Stimulated activated CD4-positive, alpha-beta T cell treated with anti-CD3 and anti-CD28 coated beads, Interleukin-15, amount 100 ng/mL, for 24 hours (primary cell): ENCODE data around the gene HEXIM1.

Experiments used
- DNase-seq: peaks from one replicate; pipeline ENCODE4 v3.0.0-alpha.2; 2020

HEXIM1 gene

DNA sequence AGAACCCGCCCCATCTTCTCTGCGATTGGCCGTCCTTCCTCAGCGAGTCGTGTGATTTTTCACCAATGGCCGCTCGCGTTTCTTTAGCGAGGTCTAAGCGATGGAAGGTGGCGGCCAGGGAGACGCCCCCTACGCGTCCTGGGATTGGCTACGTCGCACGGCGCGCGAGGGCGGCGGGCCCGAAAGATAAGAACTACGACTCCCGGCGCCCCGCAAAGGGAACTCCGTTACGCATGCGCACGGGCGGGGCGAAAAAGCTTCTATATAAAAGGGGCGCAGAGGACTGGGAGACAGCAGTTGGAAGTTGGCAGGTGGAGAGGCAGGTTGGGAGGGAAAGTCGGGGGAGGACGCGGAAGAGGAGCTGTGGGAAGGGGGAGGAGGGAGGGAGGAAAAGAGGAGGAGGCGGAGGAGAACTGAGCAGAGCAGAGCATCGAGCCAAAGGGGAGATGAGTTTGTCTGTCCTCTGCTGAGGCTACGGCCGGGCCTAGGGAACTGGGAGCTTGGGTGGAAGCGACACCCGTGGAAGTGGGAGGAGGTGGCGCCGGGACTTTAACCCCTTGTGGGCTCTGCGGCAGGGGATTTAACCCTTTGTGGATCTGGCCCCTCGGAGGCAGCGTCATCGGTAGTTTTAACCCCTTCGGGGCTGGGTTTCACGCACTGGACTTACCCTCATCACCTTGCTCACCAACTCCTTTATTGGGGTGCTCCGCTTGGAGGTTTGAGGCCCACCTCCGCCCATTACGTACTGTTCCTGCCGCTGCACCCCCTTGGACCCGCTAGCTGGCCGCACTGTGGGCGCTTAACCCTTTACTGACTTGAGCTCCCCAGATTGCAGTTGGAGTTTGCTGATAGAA is at the start of gene HEXIM1:
TSS of gene HEXIM1 (plus strand) at position 293 of the 854 bp plus-strand sequence. CDS start 716 bp downstream, outside the sequence.
- DNase-seq: peak; percentile 98

DNA sequence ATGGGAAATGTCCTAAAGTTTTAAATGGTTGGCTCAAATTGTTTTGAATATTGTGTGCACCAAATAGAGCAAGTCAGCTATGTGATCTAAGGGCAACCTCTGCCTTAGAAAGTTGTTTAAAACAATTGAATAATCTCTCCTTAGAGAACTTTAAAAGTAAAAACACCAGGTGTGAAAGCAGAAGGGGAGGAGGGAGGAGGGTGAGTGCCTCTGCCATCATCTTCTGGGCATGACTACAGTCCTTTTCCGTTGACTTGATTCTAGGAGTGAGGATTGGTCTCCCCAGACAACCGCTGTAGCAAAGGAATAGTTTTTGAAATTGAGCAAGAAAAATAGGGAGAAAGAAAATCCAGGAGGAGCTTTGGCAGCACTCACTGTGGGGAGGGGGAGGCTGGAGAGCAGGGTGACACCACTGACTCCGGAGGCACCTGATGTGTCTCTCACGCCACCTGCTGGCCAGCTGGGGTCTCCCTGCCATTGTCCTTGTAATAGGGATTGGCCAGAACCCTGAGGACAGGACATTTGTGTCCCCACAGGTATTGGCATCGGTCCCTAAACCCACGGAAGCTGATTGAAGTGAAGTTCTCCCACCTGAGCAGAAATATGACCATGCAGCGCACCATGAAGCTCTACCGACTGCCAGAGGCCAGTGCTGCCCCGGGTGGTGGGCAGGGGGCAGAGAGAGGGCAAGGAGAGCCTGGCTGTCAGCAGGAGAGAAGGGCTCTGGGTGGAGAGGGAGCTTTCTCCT is 49.2 kb upstream of the HEXIM1 start:
- peak; percentile 84 for DNase-seq

DNA sequence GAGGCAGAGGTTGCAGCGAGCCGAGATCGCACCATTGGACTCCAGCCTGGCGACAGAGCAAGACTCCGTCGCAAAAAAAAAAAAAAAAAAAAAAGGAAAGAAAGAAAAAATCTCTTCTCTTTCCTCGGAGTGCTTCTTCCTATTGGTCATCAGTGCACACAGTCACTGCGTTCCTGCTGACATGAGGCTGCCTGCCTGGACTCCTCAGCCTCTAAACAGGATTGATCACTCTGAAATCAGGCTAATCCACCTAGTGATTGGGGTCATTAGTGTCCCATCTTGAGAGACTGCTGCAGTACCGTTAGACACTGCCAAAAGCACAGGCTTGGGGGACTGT is 46.8 kb upstream of the HEXIM1 start:
- no peak for DNase-seq

DNA sequence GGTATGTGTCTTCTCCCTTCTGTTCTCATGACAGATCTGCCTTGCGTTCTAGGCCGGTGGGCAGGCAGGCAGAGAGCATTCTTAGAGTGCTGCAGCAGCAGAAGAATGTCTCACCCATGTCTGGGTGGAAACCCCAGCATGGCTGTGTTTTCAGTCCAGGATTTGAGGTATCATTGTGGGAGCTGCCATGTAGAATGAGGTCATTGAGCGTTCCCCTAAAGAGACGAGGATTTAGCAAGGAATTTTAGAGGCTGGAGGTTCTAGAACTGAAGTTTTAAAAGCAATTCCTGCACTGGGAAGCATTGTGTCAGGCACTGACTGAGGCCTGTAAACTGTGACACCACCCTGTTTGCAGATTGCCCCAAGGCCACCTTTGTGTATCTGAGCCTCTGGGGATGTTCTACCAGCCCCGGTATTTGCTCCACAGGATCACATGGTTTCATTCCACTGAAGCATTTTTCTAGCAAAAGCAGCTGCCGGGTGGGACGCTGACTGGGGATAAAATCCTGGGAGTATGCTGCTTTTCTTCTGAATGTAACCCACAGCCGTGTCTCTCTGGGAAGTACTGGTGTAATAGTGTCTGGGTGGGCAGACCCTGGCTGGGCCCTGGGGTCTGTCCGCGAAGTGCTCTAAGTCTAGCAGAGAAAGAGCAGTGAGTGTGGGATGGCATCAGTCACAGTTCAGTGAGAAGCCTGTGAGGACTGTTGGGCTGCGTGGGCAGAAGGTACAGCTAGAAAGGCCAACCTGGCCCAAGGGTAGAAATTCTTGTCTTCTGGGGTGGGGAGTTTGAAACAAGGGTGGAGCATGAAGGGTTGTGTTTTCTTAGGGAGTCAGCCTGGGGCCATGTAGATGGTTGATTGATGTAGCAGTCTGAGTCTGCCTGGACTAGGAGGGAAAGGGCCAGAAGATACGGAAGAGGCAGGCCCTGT is 46.1 kb upstream of the HEXIM1 start:
- no peak for DNase-seq

DNA sequence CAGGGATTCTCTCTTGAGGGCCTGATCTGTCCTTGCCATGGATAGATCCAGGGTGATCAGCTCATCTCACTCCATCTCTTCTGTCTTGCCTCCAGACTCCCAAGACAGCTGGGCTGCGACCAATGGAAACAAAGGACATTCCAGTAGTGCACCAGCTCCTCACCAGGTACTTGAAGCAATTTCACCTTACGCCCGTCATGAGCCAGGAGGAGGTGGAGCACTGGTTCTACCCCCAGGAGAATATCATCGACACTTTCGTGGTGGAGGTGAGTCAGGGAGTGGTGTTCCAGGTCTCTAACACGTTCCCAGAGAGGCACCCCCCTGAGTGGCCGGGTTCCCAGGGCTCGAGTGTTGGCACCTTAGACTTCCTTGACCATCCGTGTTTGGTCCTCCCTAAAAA is 45.4 kb upstream of the HEXIM1 start:
- DNase-seq: no peak

DNA sequence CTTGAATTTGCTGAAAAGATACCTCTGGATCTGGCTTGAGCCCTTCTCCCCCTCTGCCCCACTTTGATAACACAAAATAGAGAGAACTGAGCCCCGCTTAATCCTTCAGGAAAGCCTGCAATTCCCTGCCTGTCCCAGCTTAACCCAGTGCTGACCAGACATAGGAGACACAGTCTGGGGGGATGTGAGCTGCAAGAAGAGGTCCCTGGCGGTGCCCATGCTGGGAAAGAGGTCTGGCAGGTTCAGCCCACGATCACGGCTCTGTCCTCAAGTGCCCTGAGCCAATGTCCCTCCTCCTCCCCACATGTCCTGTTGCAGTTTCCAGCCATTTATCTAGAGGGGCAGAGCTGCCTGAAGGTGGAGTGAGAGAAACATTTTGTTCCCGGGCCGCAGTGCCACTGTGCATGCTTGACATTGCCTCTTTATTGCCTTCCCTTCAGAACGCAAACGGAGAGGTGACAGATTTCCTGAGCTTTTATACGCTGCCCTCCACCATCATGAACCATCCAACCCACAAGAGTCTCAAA is 44.9 kb upstream of the HEXIM1 start:
- no peak for DNase-seq

DNA sequence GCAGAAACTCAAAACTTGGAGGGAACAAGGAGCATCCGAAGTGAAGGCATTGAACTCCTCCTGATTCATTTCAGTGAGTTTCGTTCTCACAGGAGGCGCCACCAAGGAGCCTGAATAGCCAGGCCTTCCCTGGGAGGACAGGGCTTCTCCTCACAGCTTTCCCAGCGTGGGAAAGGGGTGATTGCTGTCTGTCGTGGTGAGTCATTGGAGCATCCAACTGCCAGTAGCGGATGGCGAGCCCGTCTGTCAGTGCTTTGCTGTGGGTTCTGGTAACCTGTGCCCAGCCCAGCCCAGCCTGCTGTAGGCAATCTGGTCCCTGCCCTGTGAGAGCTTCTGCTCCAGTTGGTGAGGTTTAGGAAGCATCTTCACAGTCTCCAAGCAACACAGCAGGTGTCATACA is 44.2 kb upstream of the HEXIM1 start:
- no peak for DNase-seq

DNA sequence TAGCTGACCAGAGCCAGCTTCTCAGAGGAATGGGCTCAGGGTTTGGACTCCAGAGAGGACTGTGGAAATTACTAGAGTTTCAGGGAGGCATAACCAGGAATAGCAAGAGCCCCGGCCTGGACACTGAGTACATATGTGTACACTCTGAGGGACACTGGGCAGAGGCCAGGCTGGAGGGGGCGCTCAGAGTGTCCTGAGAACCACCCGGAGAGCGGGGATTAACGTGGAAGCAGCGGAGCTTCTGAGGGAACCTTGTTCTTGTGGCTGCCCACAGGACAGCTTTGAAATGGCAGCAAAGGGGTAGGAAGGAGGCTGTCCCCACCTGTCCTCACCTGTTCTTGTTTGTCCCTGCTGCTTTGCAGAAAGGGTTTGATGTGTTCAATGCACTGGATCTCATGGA is 43.8 kb upstream of the HEXIM1 start:
- no peak for DNase-seq

DNA sequence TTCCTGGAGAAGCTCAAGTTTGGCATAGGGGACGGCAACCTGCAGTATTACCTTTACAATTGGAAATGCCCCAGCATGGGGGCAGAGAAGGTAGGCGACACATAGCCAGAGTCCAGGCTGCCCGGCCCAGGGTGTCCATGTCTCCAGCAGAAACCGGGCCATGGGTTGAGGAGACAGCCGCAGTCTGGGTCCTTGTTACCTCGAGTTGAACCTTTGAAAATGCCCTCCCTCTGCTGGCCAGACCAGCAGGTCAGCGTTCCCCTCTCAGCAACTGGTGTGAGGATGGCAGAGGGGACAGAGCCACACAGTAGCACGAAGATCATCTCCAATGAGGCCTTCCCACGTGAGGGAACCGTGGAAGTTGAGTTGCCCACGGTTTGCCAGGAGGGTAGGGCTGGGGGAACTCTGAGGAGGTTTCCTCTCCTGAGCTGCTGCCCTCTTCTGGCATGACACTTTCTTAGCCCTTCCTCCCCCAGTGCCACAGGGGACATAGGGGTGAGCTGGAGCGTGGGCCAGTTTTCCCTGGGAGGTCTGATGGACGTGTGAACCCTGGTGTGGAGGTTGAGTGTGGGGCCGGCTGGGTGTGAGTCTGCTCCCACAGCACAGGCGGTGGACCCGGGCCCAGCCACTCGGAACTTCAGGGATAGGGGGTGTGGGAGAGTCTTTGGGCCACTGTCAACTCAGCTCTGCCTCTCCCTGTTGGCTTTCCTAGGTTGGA is 43.2 kb upstream of the HEXIM1 start:
- no peak for DNase-seq

DNA sequence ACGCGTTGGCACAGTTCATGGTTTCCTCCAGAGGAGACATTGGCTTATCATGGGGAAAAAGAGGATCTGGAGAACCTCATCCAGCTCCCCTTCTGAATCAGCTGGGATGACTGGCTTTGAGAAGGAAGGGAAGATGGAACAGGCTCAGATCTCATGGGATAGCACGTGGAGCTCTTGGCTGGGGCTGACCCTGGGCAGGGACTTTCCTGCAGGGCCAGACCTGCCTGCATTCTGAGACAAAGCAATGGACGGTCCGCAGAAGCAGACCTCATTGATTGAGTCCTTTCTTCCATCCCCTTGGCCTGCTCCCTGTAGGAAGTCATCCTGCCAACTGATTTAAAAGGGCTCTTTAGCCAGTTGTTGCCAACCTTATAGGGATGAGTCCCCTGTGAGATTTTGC is 42.2 kb upstream of the HEXIM1 start:
- no peak for DNase-seq

DNA sequence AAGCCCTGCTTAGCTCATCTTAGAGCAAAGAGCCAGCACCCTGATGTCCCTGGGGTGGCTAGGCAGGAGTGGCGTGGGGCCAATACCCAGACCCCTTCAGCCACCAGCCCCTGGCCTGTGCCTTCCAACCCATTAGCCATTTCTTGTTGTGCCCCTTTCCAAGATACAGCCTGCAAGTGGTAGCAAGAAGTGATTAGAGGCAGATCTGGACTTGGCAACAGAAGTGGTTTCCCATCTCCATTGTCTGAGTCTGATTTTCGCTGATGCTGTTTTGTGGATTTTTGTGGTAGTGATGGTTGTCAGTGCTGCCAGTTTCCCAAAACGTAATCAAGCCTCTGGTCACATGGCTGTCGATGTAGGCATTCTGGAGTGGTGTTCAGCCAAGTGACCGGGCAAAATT is 41.7 kb upstream of the HEXIM1 start:
- no peak for DNase-seq

GRCh38 chr17:45107293-45108010 is 40.8 kb upstream of the HEXIM1 start:
- no peak for DNase-seq

DNA sequence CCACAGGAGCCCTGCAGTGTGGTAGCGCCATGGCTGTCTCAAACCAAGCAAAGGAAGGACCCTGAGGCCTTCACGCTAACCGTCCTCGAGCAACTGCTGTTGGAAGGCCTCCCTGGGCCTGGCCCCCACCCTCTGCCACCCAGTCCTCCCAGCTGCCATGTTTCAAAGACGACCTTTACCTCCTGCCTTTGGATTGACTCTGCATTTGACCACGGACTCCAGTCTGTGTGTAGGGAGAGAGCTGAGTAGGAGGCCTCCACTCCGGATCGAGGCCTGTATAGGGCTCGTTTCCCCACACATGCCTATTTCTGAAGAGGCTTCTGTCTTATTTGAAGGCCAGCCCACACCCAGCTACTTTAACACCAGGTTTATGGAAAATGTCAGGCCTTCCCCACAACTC is 40.2 kb upstream of the HEXIM1 start:
- DNase-seq: no peak

GRCh38 chr17:45108595-45109521 is 39.4 kb upstream of the HEXIM1 start:
- no peak for DNase-seq

DNA sequence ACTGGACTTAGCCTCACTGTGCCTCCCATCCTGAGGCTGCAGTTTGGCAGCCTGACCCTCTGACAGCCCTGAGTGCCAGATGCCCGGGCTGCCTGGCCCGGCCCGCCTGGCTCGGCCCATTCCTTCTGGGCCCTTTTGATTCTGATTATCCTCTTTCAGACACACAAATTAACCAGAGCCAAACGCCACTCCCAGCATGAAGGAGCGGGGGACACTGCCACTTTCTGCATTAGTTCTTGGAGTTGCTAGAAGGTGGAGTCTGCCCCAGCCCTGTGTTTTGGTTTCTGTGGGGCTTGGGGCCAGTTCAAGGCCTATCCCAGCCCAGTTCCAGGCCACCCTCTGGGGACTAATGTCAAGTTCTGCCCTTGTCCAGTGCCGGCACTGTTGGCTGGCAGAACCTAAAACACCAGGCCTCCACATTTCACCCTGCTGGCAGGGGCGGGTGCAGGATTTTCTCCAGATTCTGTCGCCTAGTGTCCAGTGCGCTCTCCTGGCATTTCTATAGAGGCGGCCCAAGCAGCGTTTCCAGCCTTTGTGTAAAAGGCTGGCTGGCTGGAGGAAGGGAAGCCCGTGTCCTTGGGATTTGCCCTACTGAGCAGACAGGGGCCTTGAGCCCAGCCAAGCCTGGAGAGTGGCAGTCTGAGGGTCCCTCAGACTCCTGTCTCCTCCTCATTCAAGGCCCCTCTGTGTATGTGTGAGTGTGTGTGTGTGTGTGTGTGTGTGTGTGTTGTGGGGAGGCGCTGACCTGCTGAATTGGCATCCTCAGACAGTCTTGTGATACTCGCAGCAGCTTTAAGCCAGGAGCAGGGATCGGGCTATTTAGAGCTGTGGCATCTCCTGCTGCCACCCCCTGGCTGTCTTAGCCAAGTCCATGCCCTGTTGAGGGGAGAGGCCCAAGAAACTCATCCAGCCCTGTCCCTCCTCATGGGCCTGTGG is 37.3 kb upstream of the HEXIM1 start:
- no peak for DNase-seq

DNA sequence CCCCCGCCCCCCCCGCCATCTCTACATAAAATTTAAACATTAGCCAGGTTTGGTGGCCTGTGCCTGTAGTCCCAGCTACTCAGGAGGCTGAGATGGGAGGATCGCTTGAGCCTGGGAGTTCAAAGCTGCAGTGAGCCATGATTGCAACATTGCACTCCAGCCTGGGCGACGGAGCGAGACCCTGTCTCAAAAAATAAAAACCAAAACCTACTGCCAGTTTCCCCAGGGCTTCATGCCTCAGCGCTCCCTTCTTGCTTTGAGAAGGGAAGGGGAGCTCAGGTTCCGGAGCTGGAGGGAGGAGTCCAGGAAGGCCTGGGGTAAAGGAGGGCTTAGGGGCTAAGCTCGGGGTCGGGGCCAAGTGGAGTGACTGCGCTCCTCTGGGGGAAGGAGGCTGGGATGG is 36.4 kb upstream of the HEXIM1 start:
- no peak for DNase-seq

DNA sequence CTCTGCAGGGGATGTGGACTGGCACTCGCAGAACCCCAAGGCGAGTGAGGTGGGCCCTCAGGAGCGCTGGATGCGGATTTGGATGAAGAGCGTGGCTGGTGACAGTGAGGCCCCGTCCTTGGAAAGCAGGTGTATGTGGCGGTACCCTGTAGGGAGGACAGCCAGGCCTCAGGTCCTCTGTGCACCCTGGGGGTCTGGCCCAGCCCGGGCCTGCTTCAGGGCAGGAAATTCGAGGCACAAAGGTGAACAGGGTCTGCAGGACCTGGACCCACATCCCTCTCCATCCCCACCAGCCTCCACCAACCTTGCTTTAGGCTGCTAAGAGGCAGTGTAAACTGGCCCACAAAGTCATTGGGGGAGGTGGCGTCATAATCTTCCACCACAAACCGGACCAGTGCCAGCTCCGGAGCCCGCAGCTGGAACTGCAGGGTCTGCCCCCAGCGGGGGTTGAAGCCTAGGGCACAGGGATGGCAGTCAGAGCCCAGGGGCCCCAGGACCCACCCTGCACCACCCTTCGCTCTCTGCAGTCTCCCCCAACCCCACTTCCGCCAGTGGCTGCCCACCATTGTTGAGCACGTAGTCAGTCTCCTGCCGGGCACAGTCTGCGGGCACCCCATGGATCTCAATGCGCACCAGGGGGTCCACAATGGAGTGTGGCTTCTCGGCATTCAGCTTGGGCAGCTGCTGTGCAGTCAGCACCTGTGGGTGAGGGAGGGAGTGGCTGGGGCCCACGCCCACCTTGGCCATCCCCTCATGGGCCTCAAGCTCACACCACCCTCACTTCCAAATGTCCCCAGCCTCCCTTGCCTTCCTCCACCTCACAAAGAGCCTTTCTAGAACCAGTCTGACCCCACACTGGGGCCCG is 35.5 kb upstream of the HEXIM1 start:
- DNase-seq: no peak

DNA sequence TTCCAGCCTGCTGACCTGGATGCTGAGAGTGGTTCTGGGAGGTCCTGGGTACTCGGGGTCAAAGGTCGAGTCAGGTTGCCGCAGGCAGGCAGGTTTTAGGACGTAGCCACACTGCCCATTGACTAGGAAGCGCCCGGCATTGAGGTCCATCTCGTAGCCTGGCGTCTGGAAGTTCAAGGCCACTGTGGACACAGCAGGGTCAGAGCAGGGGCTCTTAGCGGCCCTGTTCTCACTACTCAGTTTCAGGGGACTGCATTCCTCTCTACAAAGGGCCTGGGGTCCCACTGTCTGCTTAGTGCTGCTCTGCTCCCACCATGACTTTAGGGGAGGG is 34.9 kb upstream of the HEXIM1 start:
- DNase-seq: no peak
